Measurements from ENCODE around the gene SON.
A peak's percentile ranks its signal among the peaks of the same experiment; 100 is the strongest.
"Not testable (repeated sequence)": the region's sequence is repeated elsewhere in the genome, so short reads cannot be mapped to it uniquely, and the experiment has no call there.

SON gene

GRCh38 chr21:33566514-33566913 is 23.7 kb downstream of the SON start:
- FAIRE-seq: peak; percentile 62

GRCh38 chr21:33567914-33568313 is 25.1 kb downstream of the SON start:
- DNase-seq (ENCODE audit: insufficient read length, low spot score) (no peak), FAIRE-seq (no peak)

More at GRCh38 chr21:33566514-33566913, 23.7 kb downstream of the SON start:
- DNase-seq (ENCODE audit: insufficient read length, low spot score): no peak

GRCh38 chr21:33568448-33568847 is 25.6 kb downstream of the SON start:
- DNase-seq (ENCODE audit: insufficient read length, low spot score) (no peak), FAIRE-seq (no peak)

GRCh38 chr21:33569991-33570390 is 27.2 kb downstream of the SON start:
- no peak for FAIRE-seq
- no peak for DNase-seq (ENCODE audit: insufficient read length, low spot score)

- DNase-seq (ENCODE audit: insufficient read length, low spot score): no peak
- no peak for FAIRE-seq
These were observed 29.5 kb downstream of the SON start for GRCh38 chr21:33572350-33572749.

- FAIRE-seq; DNase-seq (ENCODE audit: insufficient read length, low spot score): not testable (repeated sequence)
These were observed 33.9 kb downstream of the SON start for GRCh38 chr21:33576741-33577141.

GRCh38 chr21:33578214-33578613 is 35.4 kb downstream of the SON start:
- FAIRE-seq (no peak), DNase-seq (ENCODE audit: insufficient read length, low spot score) (no peak)

GRCh38 chr21:33578959-33579542 is 36.2 kb downstream of the SON start:
- DNase-seq (ENCODE audit: insufficient read length, low spot score) (no peak), FAIRE-seq (peak; percentile 39)

GRCh38 chr21:33584455-33584854 is 41.6 kb downstream of the SON start:
- DNase-seq (ENCODE audit: insufficient read length, low spot score) (no peak), FAIRE-seq (no peak)

GRCh38 chr21:33586927-33587326 is 44.1 kb downstream of the SON start:
- no peak for DNase-seq (ENCODE audit: insufficient read length, low spot score)
- no peak for FAIRE-seq

GRCh38 chr21:33587792-33588484 is 45.1 kb downstream of the SON start:
- DNase-seq (ENCODE audit: insufficient read length, low spot score) (peak; percentile 26), FAIRE-seq (no peak)

- DNase-seq (ENCODE audit: insufficient read length, low spot score) (peak; percentile 90), FAIRE-seq (peak; percentile 83)
These were observed 45.9 kb downstream of the SON start, which contains the start of gene DONSON for GRCh38 chr21:33588485-33589335. Gene DONSON, minus strand, starts transcription at chr21:33588684. Its CDS starts 43 bp downstream, at chr21:33588641.

GRCh38 chr21:33598051-33598450 is 55.2 kb downstream of the SON start:
- DNase-seq (ENCODE audit: insufficient read length, low spot score) (no peak), FAIRE-seq (no peak)

- DNase-seq (ENCODE audit: insufficient read length, low spot score) (no peak), FAIRE-seq (no peak)
These were observed 65.7 kb downstream of the SON start for GRCh38 chr21:33608559-33608958.

- no peak for FAIRE-seq
- DNase-seq (ENCODE audit: insufficient read length, low spot score): no peak
These were observed 68.3 kb downstream of the SON start for GRCh38 chr21:33611006-33611744.

- DNase-seq (ENCODE audit: insufficient read length, low spot score); FAIRE-seq: not testable (repeated sequence)
These were observed 74.7 kb downstream of the SON start for GRCh38 chr21:33617565-33617964.

GRCh38 chr21:33618407-33618806 is 75.6 kb downstream of the SON start:
- no peak for DNase-seq (ENCODE audit: insufficient read length, low spot score)
- FAIRE-seq: no peak

GRCh38 chr21:33619726-33620125 is 76.9 kb downstream of the SON start:
- DNase-seq (ENCODE audit: insufficient read length, low spot score) (no peak), FAIRE-seq (no peak)

- FAIRE-seq: peak; percentile 18
- DNase-seq (ENCODE audit: insufficient read length, low spot score): no peak
These were observed 79.4 kb downstream of the SON start for GRCh38 chr21:33622253-33622652.

GRCh38 chr21:33626151-33626550 is 83.3 kb downstream of the SON start:
- not testable (repeated sequence) for FAIRE-seq; DNase-seq (ENCODE audit: insufficient read length, low spot score)

All from GM19239 (cell line).